ENCODE data around the gene QSOX2.

DNA sequence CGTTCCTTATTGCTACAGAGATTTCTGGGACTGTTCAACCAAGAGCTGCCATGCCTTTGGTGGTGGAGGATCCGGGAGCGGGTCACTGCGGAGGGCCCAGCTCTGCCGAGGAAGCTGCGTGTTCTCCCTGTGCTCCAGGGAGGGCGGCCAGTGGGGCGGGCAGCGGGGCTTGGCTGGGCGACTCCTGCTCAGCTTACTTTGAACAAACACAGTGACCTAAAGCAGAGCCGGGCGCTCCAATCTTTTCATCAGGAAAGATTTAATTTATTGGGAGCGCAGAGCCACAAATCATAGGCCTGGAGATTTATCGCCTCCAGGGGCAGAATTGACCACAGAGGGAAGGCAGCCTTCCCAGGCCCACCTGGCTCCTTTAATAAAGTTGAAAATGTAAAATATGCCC is 68.4 kb downstream of the QSOX2 start:
- no peak for TF ChIP-seq POLR2AphosphoS5 (IDR thresholded peaks at IDR 0.05; ENCODE audit: low read depth, low read length)
- no peak for TF ChIP-seq CTCF (IDR thresholded peaks at IDR 0.05)
- no peak for TF ChIP-seq SIN3A (IDR thresholded peaks at IDR 0.05; ENCODE audit: borderline replicate concordance, insufficient read depth, low read depth, low read length)
- TF ChIP-seq REST (IDR thresholded peaks at IDR 0.05; ENCODE audit: insufficient read depth in 1 of 2, low read depth in 2 of 2, low read length in 1 of 2): no peak

Data from Panc1 (cell line).